H1 (cell line): ENCODE measurements around the gene BACE2. TPM values are rescaled to one million over a fixed set of nuclear protein-coding genes. Genes with fewer than 3 reads are reported as not detected.

ENCODE experiments used
- YY1 ChIP-seq: IDR thresholded peaks from 2 replicates; pipeline ENCODE4 v1.6.1; 2011; ENCODE audit warnings: low read depth, mild to moderate bottlenecking, low read length
- polyA plus RNA-seq, 7 experiments: library from polyadenylated mRNA; depleted of rRNA in 3 of 7; stranded (reverse) in 5 of 7; unstranded in 2 of 7; fragments of >200 nt in 5 of 7; fragments of 200-250 nt in 2 of 7; gene quantifications; 1 replicate in 5 of 7; 2 replicates in 1 of 7; 4 replicates in 1 of 7; pipeline versions ENCODE4 v1.2.1 to v1.2.3, GENCODE V29; 2011 to 2013; ENCODE audit warnings: missing spikeins in 2 of 7, mixed read lengths in 2 of 7
- total RNA-seq: library from RNA; stranded (reverse); fragmentation: NEBNext Ultra II Directional; extraction: Animal tissue kit (Norgen Biotek cat#: 25700); gene quantifications from 2 replicates; pipeline ENCODE4 v1.2.1, GENCODE V29; 2021

BACE2 gene
- total and polyA plus RNA-seq, 2 of the 8 experiments (the other 6 are each of a cell fraction or from before 2014, with no cell fraction given): 8.1 to 10.9 TPM

DNA sequence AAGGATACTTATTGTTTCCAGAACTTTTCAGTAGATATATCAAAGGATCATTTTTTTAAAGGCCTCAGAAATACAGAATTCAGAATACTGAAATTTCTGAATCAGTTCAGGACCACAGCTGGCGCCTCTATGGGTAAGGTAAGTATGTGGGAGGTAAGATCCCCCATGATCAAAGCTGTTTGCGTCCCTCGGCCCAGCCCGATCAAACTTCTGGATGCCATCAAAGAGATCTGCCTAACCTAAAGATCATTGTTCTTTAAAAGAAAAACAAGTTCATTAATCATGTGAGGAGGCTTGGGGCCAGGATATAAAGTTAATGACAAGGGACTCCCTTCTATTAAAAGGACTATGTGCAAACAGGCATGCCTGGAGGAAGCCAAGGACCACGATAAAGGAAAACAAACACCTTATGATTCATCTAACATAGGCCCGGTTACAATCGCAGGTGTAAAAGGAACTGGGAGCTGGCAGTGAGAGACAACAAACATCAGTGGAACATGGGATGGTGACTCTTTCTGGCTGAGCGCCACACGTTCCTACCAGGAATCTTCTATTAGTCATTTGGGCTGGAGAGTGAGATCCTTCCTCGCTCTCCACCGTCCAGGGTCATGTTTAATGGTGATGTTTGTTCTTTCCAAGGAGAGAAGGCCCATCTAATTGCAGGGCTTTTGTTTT is 2.8 kb upstream of the BACE2 start (continued):
- TF ChIP-seq YY1: no peak
